Breast epithelium (tissue), 3 donors: Measurements from ENCODE around the gene PHF21A.

Experiments
- POLR2A ChIP-seq: fragments of 450-650 bp; IDR thresholded peaks from one replicate; pipeline ENCODE4 v1.6.1; 2016; ENCODE audit warnings: antibody characterized with exemption, mild to moderate bottlenecking, moderate library complexity
- TF ChIP-seq, protein P1 (sequence below), 3 donors: fragments of 450-650 bp; IDR thresholded peaks; one replicate each; pipeline ENCODE4 v1.5.1; 2016 to 2017; ENCODE audit warnings: antibody characterized with exemption in 3 of 3, mild to moderate bottlenecking in 3 of 3, moderate library complexity in 3 of 3

DNA sequence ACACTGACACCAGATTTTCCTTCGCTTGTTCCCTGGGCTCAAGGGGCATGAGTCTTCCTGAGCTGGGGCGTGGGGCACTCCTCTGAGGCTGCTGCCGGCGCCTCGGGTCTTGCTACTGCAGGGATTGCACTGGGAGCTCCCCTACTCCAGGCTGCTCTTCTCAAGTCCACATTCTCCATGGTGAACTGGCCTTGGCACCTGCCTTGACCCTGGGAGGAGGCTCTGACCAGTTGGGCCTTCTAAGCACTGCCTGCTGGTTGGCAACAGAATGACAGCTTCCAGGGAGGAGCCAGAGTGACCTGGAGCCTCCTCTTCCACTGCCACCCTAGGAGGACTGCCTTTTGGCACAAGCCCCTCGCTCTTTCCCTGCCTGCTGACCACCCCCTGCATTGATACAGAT lies 223.7 kb downstream of the PHF21A start:
- TF ChIP-seq POLR2A = no peak
- TF ChIP-seq, protein P1, sequence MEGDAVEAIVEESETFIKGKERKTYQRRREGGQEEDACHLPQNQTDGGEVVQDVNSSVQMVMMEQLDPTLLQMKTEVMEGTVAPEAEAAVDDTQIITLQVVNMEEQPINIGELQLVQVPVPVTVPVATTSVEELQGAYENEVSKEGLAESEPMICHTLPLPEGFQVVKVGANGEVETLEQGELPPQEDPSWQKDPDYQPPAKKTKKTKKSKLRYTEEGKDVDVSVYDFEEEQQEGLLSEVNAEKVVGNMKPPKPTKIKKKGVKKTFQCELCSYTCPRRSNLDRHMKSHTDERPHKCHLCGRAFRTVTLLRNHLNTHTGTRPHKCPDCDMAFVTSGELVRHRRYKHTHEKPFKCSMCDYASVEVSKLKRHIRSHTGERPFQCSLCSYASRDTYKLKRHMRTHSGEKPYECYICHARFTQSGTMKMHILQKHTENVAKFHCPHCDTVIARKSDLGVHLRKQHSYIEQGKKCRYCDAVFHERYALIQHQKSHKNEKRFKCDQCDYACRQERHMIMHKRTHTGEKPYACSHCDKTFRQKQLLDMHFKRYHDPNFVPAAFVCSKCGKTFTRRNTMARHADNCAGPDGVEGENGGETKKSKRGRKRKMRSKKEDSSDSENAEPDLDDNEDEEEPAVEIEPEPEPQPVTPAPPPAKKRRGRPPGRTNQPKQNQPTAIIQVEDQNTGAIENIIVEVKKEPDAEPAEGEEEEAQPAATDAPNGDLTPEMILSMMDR (IDR thresholded peaks at IDR 0.05) = no peak
